Spleen (tissue), 7 donors: ENCODE results near the gene DIAPH1.

ENCODE experiments used
- CTCF ChIP-seq, 11 experiments: fragments of 200-600 bp in 7 of 11; fragments of 450-650 bp in 4 of 11; sonication (generic) in 4 of 11; IDR thresholded peaks in 8 of 11; conservative IDR thresholded peaks in 3 of 11; 1 replicate in 7 of 11; 2 replicates in 4 of 11; pipeline versions ENCODE4 v1.4.0 to v1.8.0; 2016 to 2021; ENCODE audit warnings: antibody characterized with exemption in 11 of 11, inconsistent platforms in 4 of 11, mild to moderate bottlenecking in 1 of 11
- POLR2A ChIP-seq, 3 donors: fragments of 450-650 bp; IDR thresholded peaks; one replicate each; pipeline ENCODE4 v1.5.1; 2017; ENCODE audit warnings: antibody characterized with exemption in 3 of 3, mild to moderate bottlenecking in 1 of 3
- POLR2AphosphoS5 ChIP-seq, 3 donors: sonication (generic); formaldehyde crosslinking; IDR thresholded peaks; one replicate each; pipeline ENCODE4 v1.5.1; 2017; ENCODE audit warnings: antibody characterized with exemption in 3 of 3
- donor health status: DM: no; HTN: no; CAD: no; lungs with moderate emphysema.
- donor health status: DM: no; HTN: no; CAD: no.
- donor health status: DM: no; HTN: no; CAD: no.

GRCh38 chr5:141570655-141571054 is 48.1 kb downstream of the DIAPH1 start:
- no peak for TF ChIP-seq CTCF (IDR thresholded peaks at IDR 0.05 in 8 of 11, conservative IDR thresholded peaks at IDR 0.05 in 3 of 11)
- no peak for TF ChIP-seq POLR2AphosphoS5 (IDR thresholded peaks at IDR 0.05)
- TF ChIP-seq POLR2A (IDR thresholded peaks at IDR 0.05): no peak
